K562 (cell line): ENCODE results near the gene CDCA3. TPM values are rescaled to one million over a fixed set of nuclear protein-coding genes. Genes with fewer than 3 reads are reported as not detected.

Source experiments
- BCOR ChIP-seq: fragments of 450-650 bp; IDR thresholded peaks from 2 replicates; pipeline ENCODE4 v1.6.1; 2016
- C11orf30 ChIP-seq: fragments of 450-650 bp; IDR thresholded peaks from 2 replicates; pipeline ENCODE4 v1.6.1; 2016; ENCODE audit warnings: low read depth, mild to moderate bottlenecking
- CAMTA2 ChIP-seq: fragments of 250-450 bp; sonication (Bioruptor Pico); conservative IDR thresholded peaks from 2 replicates; pipeline ENCODE4 v1.5.1; 2022
- CBFA2T2 ChIP-seq: fragments of 450-650 bp; conservative IDR thresholded peaks from 2 replicates; pipeline ENCODE4 v1.6.1; 2017; ENCODE audit warnings: mild to moderate bottlenecking
- KDM1A ChIP-seq, 2 experiments: fragments of 450-650 bp; IDR thresholded peaks; 2 replicates each; pipeline ENCODE4 v1.6.1; 2016; ENCODE audit warnings: mild to moderate bottlenecking in 2 of 2
- LARP7 ChIP-seq: fragments of 450-650 bp; IDR thresholded peaks from 2 replicates; pipeline ENCODE4 v1.6.1; 2016
- MAFK ChIP-seq: IDR thresholded peaks from 2 replicates; pipeline ENCODE4 v1.6.1; 2011; ENCODE audit warnings: low read length, improper control_type of control experiment
- RBM14 ChIP-seq: fragments of 200-400 bp; formaldehyde crosslinking; IDR thresholded peaks from 2 replicates; pipeline ENCODE4 v1.6.1; 2018; ENCODE audit warnings: low read depth, mild to moderate bottlenecking, low read length, moderate library complexity, borderline replicate concordance; ENCODE audit not compliant: insufficient read depth
- REST ChIP-seq, 2 experiments: fragments of 450-650 bp; formaldehyde crosslinking in 1 of 2; IDR thresholded peaks; 2 replicates each; pipeline versions ENCODE4 v1.4.0 to v1.6.1; 2014 to 2020; ENCODE audit warnings: mild to moderate bottlenecking in 2 of 2, borderline replicate concordance in 1 of 2, low read depth in 1 of 2
- SPI1 ChIP-seq: IDR thresholded peaks from 2 replicates; pipeline ENCODE4 v1.6.1; 2011; ENCODE audit warnings: low read depth, low read length, control low read depth, borderline replicate concordance
- ZBTB26 ChIP-seq: fragments of 450-650 bp; formaldehyde crosslinking; IDR thresholded peaks from 2 replicates; pipeline ENCODE4 v1.4.0; 2022; ENCODE audit warnings: missing genetic modification characterization
- ZNF316 ChIP-seq: fragments of 450-650 bp; IDR thresholded peaks from 2 replicates; pipeline ENCODE4 v1.6.1; 2016
- ZNF384 ChIP-seq: IDR thresholded peaks from 2 replicates; pipeline ENCODE4 v1.6.1; 2012; ENCODE audit warnings: low read depth, low read length, improper control_type of control experiment
- ZNF609 ChIP-seq: sonication (generic); formaldehyde crosslinking; IDR thresholded peaks from 2 replicates; pipeline ENCODE4 v1.8.1; 2023; ENCODE audit warnings: missing genetic modification reagents, mild to moderate bottlenecking, borderline replicate concordance
- ZNF668 ChIP-seq: fragments of 250-450 bp; sonication (Bioruptor Pico); IDR thresholded peaks from 2 replicates; pipeline ENCODE4 v1.8.0; 2022; ENCODE audit warnings: mild to moderate bottlenecking, inconsistent platforms
- polyA plus RNA-seq, 8 experiments: library from polyadenylated mRNA; depleted of rRNA in 4 of 8; stranded (reverse) in 5 of 8; unstranded in 3 of 8; fragments of >200 nt; fragmentation: Nextera tagmentation in 2 of 8; fragmentation: Illumina TruSeq in 1 of 8; extraction: Ambion mirVana in 2 of 8; extraction: Trizol in 1 of 8; gene quantifications; 2 replicates each; pipeline versions ENCODE4 v1.2.1 to v1.2.3, GENCODE V29; 2011 to 2014; ENCODE audit warnings: inconsistent platforms in 1 of 8, missing spikeins in 1 of 8
- total RNA-seq, 7 experiments: library from RNA; depleted of rRNA in 6 of 7; stranded (reverse); fragments of >200 nt in 6 of 7; fragmentation: Illumina TruSeq in 2 of 7; extraction: Trizol in 2 of 7; gene quantifications; 2 replicates each; pipeline versions ENCODE4 v1.2.1 to v1.2.3, GENCODE V29; 2011 to 2021; ENCODE audit warnings: low replicate concordance in 1 of 7

CDCA3 gene
- total and polyA plus RNA-seq, 9 of the 15 experiments (the other 6 are each of a cell fraction or from before 2014, with no cell fraction given) = 24.2 to 80.8 (median 55.1) TPM

- TF ChIP-seq ZNF609 (CRISPR knock-in tag) = no peak
- TF ChIP-seq ZNF316 = no peak
- no peak for TF ChIP-seq ZBTB26 (CRISPR knock-in tag)
- no peak for TF ChIP-seq ZNF668 (CRISPR knock-in tag)
- no peak for TF ChIP-seq SPI1
- no peak for TF ChIP-seq MAFK
- TF ChIP-seq CAMTA2 = no peak
- TF ChIP-seq LARP7 = no peak
- TF ChIP-seq RBM14 = no peak
- no peak for TF ChIP-seq REST (IDR thresholded peaks at IDR 0.05; ENCODE audit: borderline replicate concordance)
- TF ChIP-seq REST (CRISPR knock-in tag; IDR thresholded peaks at IDR 0.05; ENCODE audit: low read depth) = no peak
- no peak for TF ChIP-seq KDM1A (IDR thresholded peaks at IDR 0.05)
- TF ChIP-seq CBFA2T2 = no peak
- no peak for TF ChIP-seq BCOR
- no peak for TF ChIP-seq ZNF384
- no peak for TF ChIP-seq C11orf30
Measured at GRCh38 chr12:6868211-6869048, 17.3 kb upstream of the CDCA3 start (continued).
